NOMO-1 treated with dmso at 0.1 percent for 144 hours (cell line): ENCODE data around the gene KLHL2.
A peak's percentile ranks its signal among the peaks of the same experiment; 100 is the strongest.
"Not testable (repeated sequence)": the region's sequence is repeated elsewhere in the genome, so short reads cannot be mapped to it uniquely, and the experiment has no call there.

Source experiments
- DNase-seq: peaks from one replicate; lab custom pipeline; 2025; ENCODE audit not compliant: unreplicated experiment; lab: John Stamatoyannopoulos, UW

KLHL2 gene

DNA sequence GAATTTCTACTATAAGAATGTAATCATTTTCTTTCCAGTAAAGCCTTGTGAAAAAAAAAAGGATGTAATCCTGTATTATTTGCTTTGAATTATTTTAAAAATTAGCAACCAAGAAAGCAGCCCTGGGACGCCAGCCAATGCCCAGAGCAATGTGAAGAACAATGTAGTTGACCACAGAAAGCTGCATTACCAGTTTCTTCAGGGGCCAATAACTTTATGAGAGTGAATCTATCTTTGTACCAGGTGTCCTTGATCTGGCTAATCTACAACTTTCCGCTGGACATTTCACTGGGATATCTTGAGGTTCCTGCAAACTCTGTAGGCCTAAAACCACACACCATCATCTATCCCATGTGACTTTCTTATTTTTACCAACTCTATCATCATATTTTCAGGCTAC lies 7.6 kb upstream of the KLHL2 start:
- DNase-seq = no peak

- no peak for DNase-seq
Observed at GRCh38 chr4:165201806-165202205, 5.6 kb upstream of the KLHL2 start.

DNA sequence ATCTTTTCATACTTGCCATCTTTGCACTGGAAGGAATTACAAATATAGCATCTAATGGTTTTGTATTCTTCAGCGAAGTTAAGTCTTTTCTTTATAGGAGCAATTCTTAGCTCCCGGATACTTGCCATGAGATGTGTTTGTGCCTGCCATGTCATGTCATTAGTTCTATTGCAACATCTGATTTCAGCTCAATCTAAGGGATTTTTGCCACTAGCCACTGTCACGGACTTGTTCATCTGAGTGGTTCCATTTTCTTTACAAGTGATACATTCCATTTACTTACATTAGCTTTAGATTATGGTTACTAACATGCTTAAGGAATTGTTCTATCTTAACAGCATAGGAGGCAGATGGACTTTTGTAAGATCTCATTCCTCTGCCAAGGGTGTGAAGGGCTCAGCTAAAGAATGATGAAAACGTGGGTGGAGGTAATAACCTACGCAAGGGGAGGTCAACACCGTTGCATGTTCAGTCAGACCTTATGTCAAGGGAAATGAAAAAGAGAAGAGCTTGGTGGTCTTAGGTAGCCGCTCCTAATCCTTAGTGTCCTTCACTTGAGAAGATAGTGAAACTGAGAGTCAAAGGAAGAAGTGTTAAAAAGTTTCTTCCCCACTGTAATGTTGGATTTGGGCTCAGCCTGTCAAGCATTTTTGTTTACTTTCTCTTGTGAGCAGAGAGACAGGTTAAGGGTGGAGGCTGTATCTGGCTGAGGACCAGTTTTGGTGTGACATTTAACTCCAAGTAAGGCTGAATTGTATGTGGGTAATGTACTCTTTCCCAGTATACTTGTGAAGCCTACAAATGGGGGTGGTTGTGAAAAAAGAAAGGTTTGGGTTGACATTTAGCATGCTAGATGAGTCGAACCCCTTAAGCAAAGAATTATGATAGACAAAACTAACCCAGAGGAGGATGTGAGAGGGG lies 3.6 kb upstream of the KLHL2 start:
- DNase-seq = no peak

DNA sequence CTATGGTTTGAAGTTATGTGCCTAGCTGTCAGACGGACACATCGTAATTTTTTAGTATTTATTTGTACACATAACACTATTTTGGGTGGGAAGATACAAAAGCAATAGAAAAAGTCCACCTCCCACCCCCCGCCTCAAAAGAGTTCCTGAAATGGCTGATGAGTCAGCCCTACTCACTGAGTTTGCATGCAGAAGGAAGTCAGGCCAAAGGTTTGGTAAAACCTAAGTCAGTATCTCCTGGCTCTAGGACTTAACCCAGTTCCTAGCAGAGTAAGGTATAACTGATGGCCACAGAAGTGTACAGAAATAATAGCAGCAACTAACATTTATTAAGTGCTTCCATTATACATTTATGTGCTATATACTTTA lies 2.9 kb upstream of the KLHL2 start:
- DNase-seq = no peak

DNA sequence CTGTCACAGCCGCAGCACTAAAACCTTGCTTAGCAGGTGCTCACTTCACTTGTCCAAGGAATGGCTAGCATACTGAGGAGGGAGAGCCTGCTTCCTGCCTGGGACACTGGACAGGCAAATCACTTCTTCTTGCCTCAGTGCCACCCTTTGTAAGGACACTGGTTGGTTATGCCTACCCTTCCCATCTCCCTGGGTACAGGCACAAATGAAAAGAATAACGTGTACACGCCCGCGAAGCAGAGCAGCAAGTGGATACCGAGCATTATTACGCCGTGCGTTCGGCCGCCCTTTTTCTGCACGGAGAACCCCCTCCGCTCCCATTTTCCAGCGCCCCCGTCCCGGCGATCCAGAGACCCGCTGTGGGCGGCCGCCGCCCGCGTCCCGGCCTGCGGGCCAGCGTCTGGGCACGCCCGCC lies 338 bp upstream of the KLHL2 start:
- no peak for DNase-seq

DNA sequence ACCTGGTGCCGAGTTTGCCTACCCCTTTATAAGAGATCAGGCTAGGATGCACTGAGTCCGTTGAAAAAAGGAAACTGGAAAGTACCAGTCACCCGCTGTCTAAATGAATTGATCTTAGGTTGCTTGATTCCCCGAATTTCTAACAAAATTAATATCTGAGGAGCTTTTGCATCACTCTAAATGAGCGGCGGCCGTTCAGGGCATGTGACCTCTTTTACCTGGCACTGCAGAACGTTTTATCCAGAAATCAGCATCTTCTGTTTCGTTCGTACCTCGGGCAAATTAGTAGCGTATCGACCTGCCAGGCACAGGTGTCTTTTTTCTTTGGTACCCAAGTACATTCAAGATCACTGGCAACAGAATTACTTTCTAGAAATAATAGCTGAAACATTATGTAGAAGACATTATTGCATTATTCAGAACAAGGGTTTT lies 876 bp downstream of the KLHL2 start:
- no peak for DNase-seq

GRCh38 chr4:165208741-165209388 lies 1.5 kb downstream of the KLHL2 start:
- no peak for DNase-seq

GRCh38 chr4:165209796-165210195 lies 2.4 kb downstream of the KLHL2 start:
- no peak for DNase-seq

DNA sequence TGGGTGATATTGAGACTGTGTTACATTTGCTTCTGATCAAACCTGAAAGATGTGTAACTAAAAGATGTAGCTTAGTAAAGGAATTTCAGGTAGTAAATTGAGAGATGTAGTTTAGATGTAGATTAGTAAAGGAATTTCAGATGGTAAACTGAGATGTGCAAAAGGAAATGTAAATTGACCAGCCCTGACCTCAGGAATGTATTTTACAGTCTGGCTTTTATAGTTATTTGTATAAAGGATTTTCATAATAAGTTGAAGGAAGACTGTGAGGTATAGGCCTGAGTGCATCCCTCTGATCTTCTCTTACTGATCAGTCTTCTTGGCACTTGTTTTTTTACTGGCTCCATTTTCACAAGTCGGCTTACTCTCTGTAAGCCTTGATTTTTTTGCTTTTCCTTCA lies 3.2 kb downstream of the KLHL2 start:
- no peak for DNase-seq

GRCh38 chr4:165212647-165213046 lies 5.3 kb downstream of the KLHL2 start:
- DNase-seq = not testable (repeated sequence)

- DNase-seq = not testable (repeated sequence)
Observed at GRCh38 chr4:165213404-165213803, 6.0 kb downstream of the KLHL2 start.

DNA sequence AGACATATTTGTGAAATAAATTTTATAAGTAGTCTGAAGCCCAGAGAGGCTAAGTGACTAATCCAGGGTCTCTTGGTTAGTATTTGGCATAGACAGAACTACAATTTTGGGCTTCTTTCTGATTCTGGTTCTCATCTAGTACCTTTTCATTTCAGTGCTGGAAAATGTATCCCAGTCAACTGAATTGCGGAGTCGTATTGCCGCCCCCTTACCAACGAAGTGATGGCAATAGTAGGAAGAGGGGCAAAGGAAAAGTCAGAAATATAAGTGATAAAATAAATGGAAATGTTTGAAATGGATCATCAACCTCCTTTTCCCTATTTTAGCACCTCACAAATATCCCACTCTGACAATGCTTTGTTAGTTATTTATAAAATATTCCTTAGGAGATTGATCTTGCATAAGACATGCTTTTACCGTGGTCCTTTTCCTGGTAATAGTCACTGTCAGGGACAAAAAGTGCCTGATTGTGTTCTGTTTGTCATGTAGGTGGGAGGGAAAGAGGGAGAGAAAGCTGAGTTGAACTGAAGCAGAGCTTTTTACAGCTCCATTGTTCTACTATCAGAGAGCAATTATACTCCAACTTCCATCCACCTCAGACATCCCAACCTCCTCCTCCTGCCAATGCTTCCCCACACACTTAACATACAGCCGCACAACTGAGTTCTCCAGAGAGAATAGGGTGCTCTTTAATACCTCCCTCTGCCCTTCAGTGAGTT lies 6.8 kb downstream of the KLHL2 start:
- not testable (repeated sequence) for DNase-seq

DNA sequence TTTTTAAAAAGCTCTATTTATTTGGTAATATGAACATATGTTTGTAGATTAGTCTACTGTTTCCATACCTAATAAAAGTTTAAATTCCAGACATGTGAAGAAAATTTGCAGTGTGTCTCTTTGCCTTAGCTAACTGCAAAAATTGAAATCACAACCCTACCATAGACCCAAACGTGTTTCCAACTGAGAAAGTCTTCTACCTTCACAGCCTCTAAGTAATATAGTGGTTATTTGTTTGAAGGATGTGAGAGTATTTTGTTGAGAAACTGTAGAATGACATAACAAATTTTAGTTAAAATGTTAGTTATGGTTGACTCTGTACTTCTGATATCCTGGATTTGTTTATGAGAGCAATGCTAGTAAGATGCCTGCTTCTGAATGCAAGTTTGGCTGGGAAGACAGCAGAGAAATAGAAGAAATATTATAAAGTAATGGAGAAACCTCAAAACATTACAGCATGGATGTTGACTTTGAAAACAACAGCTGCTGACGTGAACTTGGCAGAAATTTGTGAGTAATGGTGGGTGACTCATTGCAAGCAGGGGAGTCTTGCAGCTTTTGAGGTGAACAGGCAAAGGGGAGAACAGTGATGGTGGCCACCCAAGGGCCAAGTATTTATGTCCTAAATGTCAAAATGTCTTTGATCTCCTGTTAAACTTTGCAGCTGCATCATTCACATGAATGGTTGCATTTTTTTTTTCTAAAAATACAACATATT lies 7.8 kb downstream of the KLHL2 start:
- DNase-seq = not testable (repeated sequence)

DNA sequence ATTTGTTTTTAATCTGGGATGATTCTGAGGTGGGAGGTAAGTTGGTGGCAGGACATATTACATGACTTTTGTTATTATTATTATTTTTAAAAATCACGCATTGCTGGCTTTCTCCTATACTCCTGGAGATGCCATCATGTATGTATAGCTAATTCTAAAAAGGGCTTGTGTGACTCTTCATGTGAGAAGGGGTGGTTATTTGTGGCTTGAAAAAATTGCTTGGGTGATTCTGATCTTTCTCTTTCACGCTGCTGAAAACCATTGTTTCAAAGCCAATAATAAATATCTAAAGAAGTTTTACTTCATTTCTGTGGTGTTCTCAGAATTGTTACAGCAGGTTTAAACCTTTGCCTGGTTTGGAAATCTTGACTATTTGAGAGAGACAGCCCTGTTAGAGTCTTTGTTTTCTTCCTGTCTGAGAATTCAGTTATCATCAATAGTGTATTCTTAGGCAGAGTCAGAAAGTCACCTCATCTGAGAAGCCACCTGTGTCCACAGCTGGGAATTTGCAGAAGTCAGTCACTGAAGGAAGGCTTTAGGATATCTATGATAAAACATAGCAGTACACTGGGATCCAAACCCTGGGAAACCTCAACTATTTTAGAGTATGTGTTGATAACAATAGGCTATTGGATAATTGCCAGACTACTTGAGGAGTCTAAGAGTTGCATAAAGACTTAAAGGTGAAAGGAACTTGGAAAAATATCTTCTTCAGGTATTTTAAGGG lies 8.6 kb downstream of the KLHL2 start:
- DNase-seq = not testable (repeated sequence)

- no peak for DNase-seq
Observed at GRCh38 chr4:165217325-165217724, 10.0 kb downstream of the KLHL2 start.

- not testable (repeated sequence) for DNase-seq
Observed at GRCh38 chr4:165221306-165221705, 13.9 kb downstream of the KLHL2 start.

DNA sequence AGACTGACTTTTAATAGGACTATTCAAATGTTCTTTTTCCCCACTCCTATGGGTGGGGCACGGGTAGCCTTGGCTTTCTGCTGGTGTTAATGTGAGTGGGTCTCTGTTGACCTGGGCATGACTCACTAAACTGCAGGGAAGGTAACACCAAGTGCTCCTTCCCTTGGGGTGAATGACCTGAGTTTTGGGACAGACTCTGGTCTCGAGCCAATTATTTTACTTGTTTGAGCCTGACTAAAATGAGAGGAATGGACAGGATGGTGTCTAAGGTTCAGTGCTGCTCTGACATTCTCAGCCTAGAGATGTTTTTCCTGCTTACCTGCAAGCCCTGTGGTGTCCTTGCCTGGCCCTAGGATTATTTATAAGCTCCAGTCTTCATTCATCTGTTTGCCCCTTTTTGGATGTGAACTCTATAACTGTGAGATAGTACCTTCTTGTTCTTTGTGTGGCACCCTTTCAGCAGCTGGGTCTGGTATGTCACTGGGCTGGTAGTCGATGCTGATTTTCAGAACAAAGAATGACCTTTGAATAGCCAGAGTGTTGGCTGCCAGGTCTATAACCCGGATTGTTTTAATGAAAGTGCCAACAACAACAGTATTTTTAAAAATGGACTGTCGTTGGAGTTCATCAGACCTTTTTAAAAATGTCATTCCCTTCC lies 14.8 kb downstream of the KLHL2 start:
- DNase-seq = not testable (repeated sequence)

GRCh38 chr4:165222651-165222994 lies 15.3 kb downstream of the KLHL2 start:
- DNase-seq = peak; percentile 39

DNA sequence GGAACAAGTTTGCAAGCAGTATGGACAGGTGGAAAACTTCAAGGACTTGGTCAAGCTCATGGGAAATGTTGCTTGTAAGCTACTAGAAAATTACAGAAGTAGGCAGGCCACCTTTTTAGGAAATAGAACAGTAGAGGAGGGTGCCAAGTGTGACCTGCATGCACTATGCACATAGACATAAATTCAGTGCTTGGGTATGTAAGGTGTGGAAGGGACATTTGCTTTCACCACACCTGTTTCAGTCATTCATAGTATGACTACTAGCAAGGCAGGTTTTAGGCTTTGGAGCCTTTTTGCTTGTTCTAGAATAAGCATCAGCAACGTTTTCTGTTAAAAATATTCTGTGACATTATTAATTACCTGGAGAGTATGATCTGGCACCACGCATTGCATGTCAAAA lies 20.0 kb downstream of the KLHL2 start:
- not testable (repeated sequence) for DNase-seq
